Measurements from ENCODE around the gene TPI1. TPM values are rescaled to one million over a fixed set of nuclear protein-coding genes. Genes with fewer than 3 reads are reported as not detected.

Gene TPI1
- polyA plus RNA-seq, 1 of the 3 experiments (the other 2 are of a cell fraction), result 1,175 TPM

- TF ChIP-seq TAF1 (IDR thresholded peaks at IDR 0.05; ENCODE audit: borderline replicate concordance, low read depth, low read length), result peak; percentile 19; the same call in 1 of the 2 replicates
- no peak for TF ChIP-seq FOXJ3 (CRISPR knock-in tag; IDR thresholded peaks at IDR 0.05)
- no peak for TF ChIP-seq RFX5 (IDR thresholded peaks at IDR 0.05; ENCODE audit: low read length)
- TF ChIP-seq MXI1 (IDR thresholded peaks at IDR 0.05; ENCODE audit: low read depth, low read length), result peak; percentile 93
Measured at GRCh38 chr12:6851153-6851920, 16.0 kb upstream of the TPI1 start, which contains the start of gene CDCA3 (continued).

- Histone ChIP-seq H3K4me2 (peak within 1 kb of the TSS; percentile 96), H3K27me3 (ENCODE audit: insufficient read depth) (no peaks in the 10 kb centered on the region), H3K36me3 (replicated peaks in 1 of 2; ENCODE audit: control insufficient read depth in 1 of 2, insufficient read depth in 2 of 2, low read length in 1 of 2) (peaks cover 21 to 38% of the 10 kb centered on the region in 2 experiments), H3K9me2 (no peaks in the 10 kb centered on the region), H3K9ac (peak within 1 kb of the TSS; percentile 65), H3K4me3 (ENCODE audit: low read depth in 2 of 2, low read length in 1 of 2) (peak within 1 kb of the TSS; percentile 70 to 76), H3K27ac (ENCODE audit: low read depth in 2 of 2, low read length in 1 of 2) (peak within 1 kb of the TSS; percentile 73 to 97), H3K4me1 (ENCODE audit: control insufficient read depth in 1 of 2, insufficient read depth in 2 of 2, low read depth in 1 of 2, low read length in 1 of 2) (peaks cover 7 to 17% of the 10 kb centered on the region in 2 experiments), H2AFZ (ENCODE audit: low read depth) (peak within 1 kb of the TSS; percentile 67), H3K9me3 (no peaks in the 10 kb centered on the region), H4K20me1 (ENCODE audit: insufficient read depth) (no peaks in the 10 kb centered on the region; the same call in 1 of the 2 replicates), H3F3A (replicated peaks; ENCODE audit: insufficient read depth) (peaks cover 21% of the 10 kb centered on the region), H3K79me2 (ENCODE audit: insufficient read depth) (peaks cover 70% of the 10 kb centered on the region)
- 2% methylated on average over 11 of the region's 65 CpGs for WGBS (ENCODE audit: low lambda C conversion rate)
- ChIA-PET CTCF (interaction anchor here (1.0 to 19.4 kb wide), 7 partner anchors 12 to 339 kb away, joined by 3 to 225 read pairs (median 11); partner anchors contain the start of genes GNB3, MLF2, P3H3 and SPSB2), POLR2A (interaction anchor here (0.8 to 3.4 kb wide), 25 partner anchors 10 to 359 kb away, joined by 3 to 57 read pairs (median 6); partner anchors contain the start of genes C12orf57, COPS7A, GAPDH and GNB3)
- DNase-seq, result peak; percentile 92
- TF ChIP-seq NRF1 (IDR thresholded peaks at IDR 0.05; ENCODE audit: low read depth, low read length) (peak; percentile 81), CHD2 (IDR thresholded peaks at IDR 0.05; ENCODE audit: low read length, partially characterized antibody) (peak; percentile 92), RFX5 (IDR thresholded peaks at IDR 0.05; ENCODE audit: low read length) (peak; percentile 40; the same call in 1 of the 2 replicates), FOXJ3 (CRISPR knock-in tag; IDR thresholded peaks at IDR 0.05) (no peak), MAX (IDR thresholded peaks at IDR 0.05; ENCODE audit: low read depth) (peak; percentile 43; the same call in 1 of the 2 replicates), PBX3 (IDR thresholded peaks at IDR 0.05) (peak; percentile 97), EP300 (IDR thresholded peaks at IDR 0.05; ENCODE audit: borderline replicate concordance in 1 of 2, low read depth in 1 of 2, low read length in 1 of 2) (no peak), EZH2phosphoT487 (IDR thresholded peaks at IDR 0.05; ENCODE audit: borderline replicate concordance, low read depth) (no peak), FOXM1 (IDR thresholded peaks at IDR 0.05; ENCODE audit: low read depth) (no peak), USF2 (IDR thresholded peaks at IDR 0.05; ENCODE audit: borderline replicate concordance, low read depth, low read length) (no peak; the same call in 1 of the 2 replicates), MEF2A (IDR thresholded peaks at IDR 0.05; ENCODE audit: borderline replicate concordance, low read depth) (no peak), GATA2 (CRISPR knock-in tag; IDR thresholded peaks at IDR 0.05) (no peak), USF1 (IDR thresholded peaks at IDR 0.05; ENCODE audit: borderline replicate concordance, low read depth) (peak; percentile 35; the same call in 1 of the 2 replicates), ELF1 (IDR thresholded peaks at IDR 0.05) (peak; percentile 90), NFIC (IDR thresholded peaks at IDR 0.05; ENCODE audit: borderline replicate concordance) (peak; percentile 98), MXI1 (IDR thresholded peaks at IDR 0.05; ENCODE audit: low read depth, low read length) (peak; percentile 72), YY1 (IDR thresholded peaks at IDR 0.05; ENCODE audit: low read depth) (peak; percentile 89), TAF1 (IDR thresholded peaks at IDR 0.05; ENCODE audit: borderline replicate concordance, low read depth, low read length) (peak; percentile 50; the same call in 1 of the 2 replicates), POLR2AphosphoS5 (IDR thresholded peaks at IDR 0.05; ENCODE audit: low read depth, low read length) (no peak; the same call in none of the 2 replicates), GABPA (IDR thresholded peaks at IDR 0.05; ENCODE audit: low read depth) (peak; percentile 88), SMC3 (IDR thresholded peaks at IDR 0.05; ENCODE audit: low read depth, low read length) (no peak)
Measured at GRCh38 chr12:6851921-6852650, 15.2 kb upstream of the TPI1 start, which contains the start of gene USP5. Gene USP5, plus strand, starts transcription at chr12:6852150. Its CDS starts 30 bp downstream, at chr12:6852180.

Measured in SK-N-SH (cell line).